A549 (cell line): Measurements from ENCODE around the gene SNRPA. TPM values are rescaled to one million over a fixed set of nuclear protein-coding genes. Genes with fewer than 3 reads are reported as not detected.
A peak's percentile ranks its signal among the peaks of the same experiment; 100 is the strongest.

Experiments used
- ATAC-seq, 2 experiments: fragments of 200-7000 bp in 1 of 2; fragments of >200 bp in 1 of 2; cut with Nextera tagmentation in 1 of 2; cut with Tn5 transposase in 1 of 2; 3 replicates each; pipeline versions ENCODE4 v1.8.0 to v1.9.1; 2018 to 2020; ENCODE audit warnings: mild to moderate bottlenecking in 1 of 2, moderate library complexity in 1 of 2
- CTCF ChIA-PET: fragments of 300-600 bp; sonication (Branson Sonifier 250); formaldehyde crosslinking; extraction: SDS; loops from one replicate; lab custom pipeline; 2021; ENCODE audit warnings: antibody characterized with exemption, inconsistent platforms; lab: Yijun Ruan, JAX
- POLR2A ChIA-PET: fragments of 350-600 bp; formaldehyde crosslinking; extraction: SDS; loops from one replicate; lab custom pipeline; 2021; ENCODE audit warnings: antibody characterized with exemption, inconsistent platforms; lab: Yijun Ruan, JAX
- DNase-seq, 2 experiments: peaks; one replicate each; pipeline versions ENCODE4 v3.0.0 to v3.0.0-alpha.2; 2011 to 2016; ENCODE audit warnings: low read depth in 1 of 2, low spot score in 1 of 2
- FAIRE-seq: peaks from 2 replicates; lab custom pipeline; 2011; peaks lifted over from hg19 to GRCh38; lab: Jason Lieb, UNC
- H3K27ac ChIP-seq, 2 experiments: fragments of >200 bp; sonication (Bioruptor Twin); formaldehyde crosslinking; 3 replicates each; pipeline ENCODE4 v1.5.1; 2016 to 2017
- H3K4me1 ChIP-seq: fragments of >200 bp; sonication (Bioruptor Twin); formaldehyde crosslinking; 3 replicates; pipeline ENCODE4 v1.6.1; 2016
- H3K4me2 ChIP-seq: fragments of >200 bp; sonication (Bioruptor Twin); formaldehyde crosslinking; 3 replicates; pipeline ENCODE4 v1.6.1; 2016
- H3K4me3 ChIP-seq: fragments of >200 bp; sonication (Bioruptor Twin); formaldehyde crosslinking; 3 replicates; pipeline ENCODE4 v1.5.1; 2016
- H3K9me3 ChIP-seq: fragments of >200 bp; sonication (Bioruptor Twin); formaldehyde crosslinking; 3 replicates; pipeline ENCODE4 v1.6.1; 2016
- CBX8 ChIP-seq: fragments of 200-600 bp; sonication (generic); IDR thresholded peaks from 2 replicates; pipeline ENCODE4 v1.6.1; 2016
- CHD4 ChIP-seq: fragments of 200-600 bp; sonication (generic); IDR thresholded peaks from 2 replicates; pipeline ENCODE4 v1.6.1; 2016; ENCODE audit warnings: antibody characterized with exemption, mild to moderate bottlenecking, borderline replicate concordance
- EHF ChIP-seq: fragments of 250-450 bp; sonication (Bioruptor Pico); IDR thresholded peaks from 2 replicates; pipeline ENCODE4 v1.5.0; 2020; ENCODE audit warnings: mild to moderate bottlenecking
- EP300 ChIP-seq, 2 experiments: fragments of >200 bp; sonication (Bioruptor Twin); formaldehyde crosslinking; IDR thresholded peaks; 2 replicates in 1 of 2; 3 replicates in 1 of 2; pipeline ENCODE4 v1.6.1; 2016 to 2017
- FOSL2 ChIP-seq, 2 experiments: fragments of 450-650 bp in 1 of 2; fragments of >200 bp in 1 of 2; sonication (Bioruptor Twin) in 1 of 2; formaldehyde crosslinking; IDR thresholded peaks; 2 replicates each; pipeline versions ENCODE4 v1.5.0 to v1.6.1; 2016 to 2020; ENCODE audit warnings: mild to moderate bottlenecking in 1 of 2, moderate library complexity in 1 of 2
- HOXB13 ChIP-seq: fragments of 250-450 bp; sonication (Bioruptor Pico); IDR thresholded peaks from 2 replicates; pipeline ENCODE4 v1.5.0; 2020; ENCODE audit warnings: low read depth, mild to moderate bottlenecking, moderate library complexity
- JUNB ChIP-seq: fragments of >200 bp; sonication (Bioruptor Twin); formaldehyde crosslinking; IDR thresholded peaks from 2 replicates; pipeline ENCODE4 v1.6.1; 2016
- KDM1A ChIP-seq: fragments of 200-600 bp; sonication (generic); IDR thresholded peaks from 2 replicates; pipeline ENCODE4 v1.6.1; 2016; ENCODE audit warnings: low read depth, mild to moderate bottlenecking
- MAFK ChIP-seq: fragments of 450-650 bp; IDR thresholded peaks from 2 replicates; pipeline ENCODE4 v1.6.1; 2014; ENCODE audit not compliant: partially characterized antibody
- MAZ ChIP-seq: fragments of 150-350 bp; IDR thresholded peaks from 2 replicates; pipeline ENCODE4 v1.6.1; 2014; ENCODE audit warnings: antibody characterized with exemption, low read depth, low read length, borderline replicate concordance
- NPAS2 ChIP-seq: fragments of 250-450 bp; sonication (Bioruptor Pico); IDR thresholded peaks from 2 replicates; pipeline ENCODE4 v1.8.0; 2022; ENCODE audit warnings: mild to moderate bottlenecking, moderate library complexity, borderline replicate concordance
- PHF8 ChIP-seq: fragments of 200-600 bp; sonication (generic); IDR thresholded peaks from 2 replicates; pipeline ENCODE4 v1.6.1; 2016; ENCODE audit warnings: low read depth, mild to moderate bottlenecking, antibody characterized with exemption, moderate library complexity, borderline replicate concordance
- POLR2A ChIP-seq: IDR thresholded peaks from 2 replicates; pipeline ENCODE4 v1.6.1; 2012; ENCODE audit warnings: mild to moderate bottlenecking, low read length
- POLR2AphosphoS2 ChIP-seq: conservative IDR thresholded peaks from 2 replicates; pipeline ENCODE4 v1.6.1; 2012; ENCODE audit warnings: low read length, improper control_type of control experiment, inconsistent platforms
- RAD21 ChIP-seq, 2 experiments: fragments of >200 bp in 1 of 2; sonication (Bioruptor Twin) in 1 of 2; formaldehyde crosslinking in 1 of 2; IDR thresholded peaks in 1 of 2; conservative IDR thresholded peaks in 1 of 2; 2 replicates in 1 of 2; 3 replicates in 1 of 2; pipeline ENCODE4 v1.6.1; 2012 to 2018; ENCODE audit warnings: inconsistent platforms in 1 of 2
- SMC3 ChIP-seq: fragments of >200 bp; sonication (Bioruptor Twin); formaldehyde crosslinking; IDR thresholded peaks from 3 replicates; pipeline ENCODE4 v1.6.1; 2018; ENCODE audit warnings: inconsistent platforms
- SREBF2 ChIP-seq: fragments of 450-650 bp; IDR thresholded peaks from 2 replicates; pipeline ENCODE4 v1.6.1; 2014; ENCODE audit warnings: mild to moderate bottlenecking, moderate library complexity
- TFCP2L1 ChIP-seq: fragments of 250-450 bp; sonication (Bioruptor Pico); IDR thresholded peaks from 2 replicates; pipeline ENCODE4 v1.5.0; 2021; ENCODE audit warnings: mild to moderate bottlenecking
- TP53 ChIP-seq: fragments of 250-450 bp; sonication (Bioruptor Pico); IDR thresholded peaks from 2 replicates; pipeline ENCODE4 v1.5.0; 2021; ENCODE audit warnings: mild to moderate bottlenecking, moderate library complexity
- ZNF302 ChIP-seq: fragments of 250-450 bp; sonication (Bioruptor Pico); IDR thresholded peaks from 2 replicates; pipeline ENCODE4 v1.9.0; 2021; ENCODE audit warnings: inconsistent platforms, mild to moderate bottlenecking, moderate library complexity
- WGBS: methylation state at CpG from one replicate; pipeline ENCODE4 v1.1.6; 2017; ENCODE audit errors: missing lambda C conversion rate; 5-methylcytosine and 5-hydroxymethylcytosine counted together
- polyA plus RNA-seq, 4 experiments: library from polyadenylated mRNA; depleted of rRNA in 3 of 4; stranded (reverse); fragments of >200 nt; fragmentation: RNase III in 1 of 4; extraction: RNeasy Plus Mini Kit Qiagen cat#74134 plus additional on column Dnase treatment in 1 of 4; gene quantifications; 2 replicates in 3 of 4; 3 replicates in 1 of 4; pipeline ENCODE4 v1.2.3, GENCODE V29; 2011 to 2017
- TF ChIP-seq, protein P1 (sequence below): IDR thresholded peaks from 2 replicates; pipeline ENCODE4 v1.6.1; 2012
- TF ChIP-seq, protein P2 (sequence below): fragments of >200 bp; sonication (Bioruptor Twin); formaldehyde crosslinking; IDR thresholded peaks from 3 replicates; pipeline ENCODE4 v1.5.1; 2016
- TF ChIP-seq, protein P3 (sequence below): fragments of 250-450 bp; sonication (Bioruptor Pico); IDR thresholded peaks from 2 replicates; pipeline ENCODE4 v1.5.0; 2020; ENCODE audit warnings: low read depth, mild to moderate bottlenecking, moderate library complexity
- TF ChIP-seq, protein P4 (sequence below): IDR thresholded peaks from 2 replicates; pipeline ENCODE4 v1.6.1; 2012; ENCODE audit warnings: low read depth, borderline replicate concordance
- TF ChIP-seq, protein P5 (sequence below): fragments of 150-350 bp; IDR thresholded peaks from 2 replicates; pipeline ENCODE4 v1.6.1; 2014; ENCODE audit warnings: low read depth, mild to moderate bottlenecking, low read length

Gene SNRPA
- polyA plus RNA-seq, 2 of the 4 experiments (the other 2 are of a cell fraction) = 141 to 236 TPM

DNA sequence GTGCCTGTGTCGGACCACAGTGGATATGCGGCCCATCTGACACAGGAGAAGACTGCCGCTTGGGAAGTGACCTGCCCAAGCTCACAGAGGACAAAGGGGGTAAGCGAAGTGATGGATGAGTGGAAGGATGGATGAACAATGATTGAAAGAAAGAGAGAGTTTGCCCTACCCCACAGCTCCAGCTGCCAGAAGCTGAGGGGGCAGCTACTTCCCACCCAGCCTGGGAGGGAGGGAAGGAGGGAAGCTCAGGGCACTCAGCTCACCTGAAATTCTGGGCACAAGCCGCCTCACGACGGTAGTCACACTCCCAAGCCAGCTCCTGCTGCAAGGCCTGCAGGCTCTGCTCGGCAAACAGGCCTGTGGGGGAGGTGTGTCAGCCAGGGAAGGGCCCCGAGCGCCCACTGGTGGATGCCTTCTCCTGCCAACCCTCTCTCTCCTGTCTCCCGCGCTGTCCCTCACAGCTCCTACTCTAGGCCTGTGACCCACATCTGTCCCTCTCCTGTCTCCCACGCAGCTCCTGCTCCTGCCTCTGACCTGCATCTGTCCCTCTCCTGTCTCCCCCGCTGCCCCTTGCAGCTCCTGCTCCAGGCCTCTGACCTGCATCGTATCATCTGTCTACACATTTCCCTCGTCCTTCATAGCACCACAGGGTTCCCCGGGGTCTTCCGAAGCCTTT lies 48.5 kb upstream of the SNRPA start:
- Histone ChIP-seq H3K27ac (peak overlapping the region in 1 of 2 experiments; percentile 44; a peak in 3 of 6 replicates), H3K4me2 (no peak overlapping the region), H3K4me3 (no peak overlapping the region), H3K9me3 (no peaks in the 10 kb centered on the region), H3K4me1 (peaks cover 8% of the 10 kb centered on the region; the same call in 2 of the 3 replicates)
- ATAC-seq (peak; percentile 88 to 96), DNase-seq (peak; percentile 82 to 84), FAIRE-seq (peak; percentile 51)
- ChIA-PET CTCF (interaction anchor here (0.5 to 11.7 kb wide), 43 partner anchors 8 to 772 kb away, joined by 3 to 178 read pairs (median 4); partner anchors contain the start of gene NUMBL), POLR2A (interaction anchor here (1.0 to 3.9 kb wide), 6 partner anchors 12 to 96 kb away, joined by 3 to 24 read pairs (median 6); partner anchors contain the start of genes ACTMAP, COQ8B, EGLN2 and ITPKC)
- TF ChIP-seq, protein P1, sequence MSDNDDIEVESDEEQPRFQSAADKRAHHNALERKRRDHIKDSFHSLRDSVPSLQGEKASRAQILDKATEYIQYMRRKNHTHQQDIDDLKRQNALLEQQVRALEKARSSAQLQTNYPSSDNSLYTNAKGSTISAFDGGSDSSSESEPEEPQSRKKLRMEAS = peak; percentile 48; the same call in 1 of the 2 replicates
- TF ChIP-seq RAD21 (conservative IDR thresholded peaks at IDR 0.05 in 1 of 2, IDR thresholded peaks at IDR 0.05 in 1 of 2) (peak; percentile 71 to 83), NPAS2 (CRISPR knock-in tag) (no peak), EP300 (IDR thresholded peaks at IDR 0.05) (no peak), SMC3 (peak; percentile 86), FOSL2 (IDR thresholded peaks at IDR 0.05) (no peak), FOSL2 (CRISPR knock-in tag; IDR thresholded peaks at IDR 0.05) (peak; percentile 44; the same call in 1 of the 2 replicates), CBX8 (no peak), MAFK (no peak), EHF (CRISPR knock-in tag) (no peak)
- TF ChIP-seq, protein P2, sequence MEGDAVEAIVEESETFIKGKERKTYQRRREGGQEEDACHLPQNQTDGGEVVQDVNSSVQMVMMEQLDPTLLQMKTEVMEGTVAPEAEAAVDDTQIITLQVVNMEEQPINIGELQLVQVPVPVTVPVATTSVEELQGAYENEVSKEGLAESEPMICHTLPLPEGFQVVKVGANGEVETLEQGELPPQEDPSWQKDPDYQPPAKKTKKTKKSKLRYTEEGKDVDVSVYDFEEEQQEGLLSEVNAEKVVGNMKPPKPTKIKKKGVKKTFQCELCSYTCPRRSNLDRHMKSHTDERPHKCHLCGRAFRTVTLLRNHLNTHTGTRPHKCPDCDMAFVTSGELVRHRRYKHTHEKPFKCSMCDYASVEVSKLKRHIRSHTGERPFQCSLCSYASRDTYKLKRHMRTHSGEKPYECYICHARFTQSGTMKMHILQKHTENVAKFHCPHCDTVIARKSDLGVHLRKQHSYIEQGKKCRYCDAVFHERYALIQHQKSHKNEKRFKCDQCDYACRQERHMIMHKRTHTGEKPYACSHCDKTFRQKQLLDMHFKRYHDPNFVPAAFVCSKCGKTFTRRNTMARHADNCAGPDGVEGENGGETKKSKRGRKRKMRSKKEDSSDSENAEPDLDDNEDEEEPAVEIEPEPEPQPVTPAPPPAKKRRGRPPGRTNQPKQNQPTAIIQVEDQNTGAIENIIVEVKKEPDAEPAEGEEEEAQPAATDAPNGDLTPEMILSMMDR = peak; percentile 69
- WGBS = 60% methylated on average over 18 of the region's 18 CpGs

DNA sequence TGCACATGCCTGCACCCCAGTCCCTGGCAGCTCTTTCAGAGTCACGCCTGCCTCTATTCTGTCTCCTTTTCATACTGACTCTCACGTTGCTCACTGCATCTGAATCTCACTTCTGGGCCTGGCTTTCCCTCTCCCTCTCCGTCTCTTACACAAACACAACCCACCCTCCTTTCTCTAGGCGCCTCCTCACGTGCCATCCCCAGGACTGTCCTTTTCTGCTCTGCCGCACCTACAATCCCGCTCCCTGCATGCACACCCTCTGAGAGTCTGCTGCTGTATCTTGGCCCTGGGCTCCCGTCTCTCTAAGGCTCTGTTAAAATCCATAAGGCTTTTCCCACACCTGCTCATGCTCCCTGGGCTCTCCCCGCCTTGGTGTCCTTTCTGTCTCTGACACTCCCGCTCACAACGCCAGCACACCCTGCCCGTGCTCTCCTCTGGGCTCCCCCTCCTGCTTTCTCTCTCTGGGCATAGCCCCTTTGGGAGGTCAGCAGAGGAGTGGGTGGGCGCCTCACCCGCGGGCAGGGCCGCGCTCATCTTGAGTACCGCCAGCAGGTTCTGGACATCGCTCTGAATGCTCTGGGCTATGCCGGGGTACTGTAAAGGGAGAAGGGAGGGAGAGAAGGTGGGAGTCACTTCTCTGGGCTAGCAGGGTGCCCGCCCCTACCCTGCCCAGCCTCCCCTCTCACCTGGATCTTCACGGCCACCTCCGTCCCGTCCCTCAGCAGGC lies 47.8 kb upstream of the SNRPA start:
- ATAC-seq = peak; percentile 3 to 5; a peak in 2 of 6 replicates
- no peaks in the 10 kb centered on the region for H3K9me3 ChIP-seq
- POLR2A ChIA-PET = interaction anchor here (0.7 to 3.9 kb wide), 6 partner anchors 12 to 561 kb away, joined by 5 to 24 read pairs (median 6); partner anchors contain the start of genes ACTMAP, COQ8B, HNRNPUL1 and ITPKC
- peaks cover 8% of the 10 kb centered on the region; the same call in 2 of the 3 replicates for H3K4me1 ChIP-seq
- no peak overlapping the region for H3K4me3 ChIP-seq
- TF ChIP-seq POLR2A (no peak), JUNB (no peak), POLR2AphosphoS2 (no peak), CHD4 (no peak), KDM1A (no peak), EP300 (IDR thresholded peaks at IDR 0.05) (no peak), TP53 (CRISPR knock-in tag) (no peak), HOXB13 (CRISPR knock-in tag) (no peak), PHF8 (no peak), TFCP2L1 (CRISPR knock-in tag) (no peak), SREBF2 (no peak), MAZ (no peak), ZNF302 (CRISPR knock-in tag) (no peak)
- TF ChIP-seq, protein P3, sequence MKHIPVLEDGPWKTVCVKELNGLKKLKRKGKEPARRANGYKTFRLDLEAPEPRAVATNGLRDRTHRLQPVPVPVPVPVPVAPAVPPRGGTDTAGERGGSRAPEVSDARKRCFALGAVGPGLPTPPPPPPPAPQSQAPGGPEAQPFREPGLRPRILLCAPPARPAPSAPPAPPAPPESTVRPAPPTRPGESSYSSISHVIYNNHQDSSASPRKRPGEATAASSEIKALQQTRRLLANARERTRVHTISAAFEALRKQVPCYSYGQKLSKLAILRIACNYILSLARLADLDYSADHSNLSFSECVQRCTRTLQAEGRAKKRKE = no peak
- TF ChIP-seq, protein P4, sequence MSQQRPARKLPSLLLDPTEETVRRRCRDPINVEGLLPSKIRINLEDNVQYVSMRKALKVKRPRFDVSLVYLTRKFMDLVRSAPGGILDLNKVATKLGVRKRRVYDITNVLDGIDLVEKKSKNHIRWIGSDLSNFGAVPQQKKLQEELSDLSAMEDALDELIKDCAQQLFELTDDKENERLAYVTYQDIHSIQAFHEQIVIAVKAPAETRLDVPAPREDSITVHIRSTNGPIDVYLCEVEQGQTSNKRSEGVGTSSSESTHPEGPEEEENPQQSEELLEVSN = no peak
- TF ChIP-seq, protein P5, sequence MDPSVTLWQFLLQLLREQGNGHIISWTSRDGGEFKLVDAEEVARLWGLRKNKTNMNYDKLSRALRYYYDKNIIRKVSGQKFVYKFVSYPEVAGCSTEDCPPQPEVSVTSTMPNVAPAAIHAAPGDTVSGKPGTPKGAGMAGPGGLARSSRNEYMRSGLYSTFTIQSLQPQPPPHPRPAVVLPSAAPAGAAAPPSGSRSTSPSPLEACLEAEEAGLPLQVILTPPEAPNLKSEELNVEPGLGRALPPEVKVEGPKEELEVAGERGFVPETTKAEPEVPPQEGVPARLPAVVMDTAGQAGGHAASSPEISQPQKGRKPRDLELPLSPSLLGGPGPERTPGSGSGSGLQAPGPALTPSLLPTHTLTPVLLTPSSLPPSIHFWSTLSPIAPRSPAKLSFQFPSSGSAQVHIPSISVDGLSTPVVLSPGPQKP = no peak
- TF ChIP-seq, all 56 proteins: peak for 0
- CTCF ChIA-PET = interaction anchor here (0.6 to 11.7 kb wide), 33 partner anchors 10 to 559 kb away, joined by 3 to 178 read pairs (median 5); partner anchors contain the start of gene NUMBL
- no peak overlapping the region for H3K4me2 ChIP-seq
- 91% methylated on average over 24 of the region's 24 CpGs for WGBS
- H3K27ac ChIP-seq = peak overlapping the region in 1 of 2 experiments; percentile 44; a peak in 2 of 6 replicates
- DNase-seq = no peak
- FAIRE-seq = no peak
